Activated CD8-positive, alpha-beta memory T cell treated with anti-CD3 and anti-CD28 coated beads, Interleukin-2, amount 50 U/mL, for 1 hour (primary cell): ENCODE results near the gene YTHDF2.

Experiments used
- DNase-seq: peaks from one replicate; pipeline ENCODE4 v3.0.0-alpha.2; 2020; ENCODE audit errors: extremely low read depth

YTHDF2 gene

DNA sequence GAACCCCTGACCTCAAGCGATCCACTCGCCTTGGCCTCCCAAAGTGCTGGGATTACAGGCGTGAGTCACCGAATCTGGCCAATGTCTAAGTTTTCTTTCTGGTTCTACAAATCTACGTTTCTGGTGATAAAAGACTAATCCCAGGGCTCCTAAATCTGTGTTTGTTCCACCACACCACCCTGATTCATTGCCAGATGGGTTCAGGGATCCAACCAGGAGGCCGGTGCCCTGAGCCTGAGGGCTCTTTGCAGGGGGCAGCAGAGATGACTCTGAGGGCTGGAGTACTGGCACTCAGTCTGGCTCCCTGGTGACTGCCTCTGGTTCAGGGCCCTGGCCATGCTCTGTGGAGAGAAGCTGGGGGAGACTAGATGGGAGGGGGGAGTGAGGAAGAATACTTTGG, 64.7 kb downstream of the YTHDF2 start:
- DNase-seq: no peak

DNA sequence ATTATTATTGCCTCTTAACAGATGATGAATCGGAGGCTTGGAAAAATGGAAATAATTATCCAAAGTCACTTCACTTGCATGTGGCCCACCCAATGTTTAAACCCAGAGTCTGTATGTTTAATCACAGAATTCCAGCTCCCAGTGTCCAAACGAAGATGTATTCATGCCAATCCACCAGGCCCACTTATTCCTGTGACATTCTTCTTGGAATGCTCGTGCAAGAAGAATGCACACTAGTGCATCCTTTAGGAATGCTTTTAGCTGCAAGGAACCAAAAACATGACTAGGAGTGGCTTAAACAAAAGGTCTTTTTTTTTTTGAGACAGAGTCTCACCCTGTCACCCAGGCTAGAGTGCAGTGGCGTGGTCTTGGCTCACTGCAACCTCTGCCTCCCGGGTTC, 66.3 kb downstream of the YTHDF2 start:
- DNase-seq: no peak

DNA sequence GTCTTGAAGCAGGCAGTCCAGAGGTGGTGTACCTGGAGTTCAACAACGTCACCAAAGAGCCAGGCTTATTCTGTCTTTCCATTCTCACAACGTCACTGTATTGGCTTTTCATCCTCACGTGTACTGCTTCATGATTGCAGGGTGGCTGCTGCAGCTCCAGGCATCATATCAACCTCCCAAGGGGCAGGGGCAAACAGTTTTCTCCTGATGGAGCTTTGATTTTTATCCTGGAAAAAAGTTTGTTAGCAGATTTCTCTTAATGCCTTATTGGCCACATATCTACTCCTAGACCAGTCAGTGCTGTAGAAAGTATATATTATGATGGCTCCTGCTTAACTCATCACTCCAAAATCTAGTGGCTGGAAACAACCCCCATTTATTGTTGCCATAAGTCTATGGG, 66.9 kb downstream of the YTHDF2 start:
- DNase-seq: no peak

GRCh38 chr1:28804071-28804470, 67.3 kb downstream of the YTHDF2 start:
- no peak for DNase-seq

DNA sequence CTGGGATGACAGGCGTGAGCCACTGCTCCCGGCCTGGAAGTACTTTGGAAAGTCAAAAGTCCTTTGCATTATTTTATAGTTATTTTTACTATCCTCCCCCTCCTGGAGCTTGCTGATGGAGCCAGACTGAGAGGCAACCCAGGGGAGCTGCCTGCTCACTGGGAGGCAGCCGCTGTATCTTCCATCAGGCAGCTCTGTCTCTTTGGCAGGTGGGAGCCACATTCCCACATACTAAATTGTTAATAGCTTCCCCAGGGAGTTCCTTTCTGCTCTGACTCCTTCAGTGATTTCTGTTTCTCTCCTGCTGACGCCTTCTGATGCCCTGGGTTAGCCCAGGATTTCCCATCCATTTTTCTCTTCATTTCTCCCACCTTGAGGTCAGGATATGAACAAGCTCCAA, 70.3 kb downstream of the YTHDF2 start:
- DNase-seq: no peak

DNA sequence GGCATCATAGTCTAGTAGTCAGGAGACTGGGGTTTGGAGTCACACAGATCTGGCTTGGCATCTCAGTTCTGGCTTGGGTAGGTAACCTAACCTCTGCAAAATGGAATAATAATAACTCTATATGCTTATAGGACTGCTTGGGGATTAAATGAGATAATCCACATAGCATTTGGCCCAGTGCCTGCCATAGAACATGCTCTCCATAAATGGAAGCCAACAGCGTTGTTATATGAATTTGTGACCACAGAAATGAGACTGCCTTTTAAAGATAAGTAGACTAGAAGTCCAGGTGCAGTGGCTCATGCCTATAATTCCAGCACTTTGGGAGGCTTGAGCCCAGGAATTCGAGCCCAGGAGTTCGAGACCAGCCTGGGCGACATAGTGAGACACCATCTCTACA, 71.2 kb downstream of the YTHDF2 start:
- DNase-seq: no peak

DNA sequence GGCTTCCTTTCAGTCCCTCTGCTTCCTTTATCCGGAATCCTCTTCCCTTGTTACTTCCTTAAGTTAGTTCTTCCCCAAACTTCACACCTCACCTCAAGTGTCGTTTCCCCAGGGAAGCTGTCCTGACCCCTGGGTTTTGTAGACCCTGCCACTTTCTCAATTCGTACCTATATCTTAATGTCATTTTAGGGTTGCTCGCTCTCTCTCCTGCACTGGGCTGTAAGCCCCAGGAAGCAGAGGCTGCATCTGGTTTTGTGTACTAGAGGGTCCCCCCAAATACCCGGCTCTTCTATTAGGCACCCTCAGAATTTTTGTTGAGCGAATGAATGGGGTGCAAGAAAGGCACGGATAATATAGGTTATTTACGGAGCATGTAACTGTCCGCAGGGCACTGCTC, 74.6 kb downstream of the YTHDF2 start:
- DNase-seq: no peak

- no peak for DNase-seq
Observed at GRCh38 chr1:28811766-28812668, 75.3 kb downstream of the YTHDF2 start, which contains the start of gene OPRD1. TSS of gene OPRD1 (plus strand) at chr1:28812170. CDS start at chr1:28812384, 214 bp downstream.

DNA sequence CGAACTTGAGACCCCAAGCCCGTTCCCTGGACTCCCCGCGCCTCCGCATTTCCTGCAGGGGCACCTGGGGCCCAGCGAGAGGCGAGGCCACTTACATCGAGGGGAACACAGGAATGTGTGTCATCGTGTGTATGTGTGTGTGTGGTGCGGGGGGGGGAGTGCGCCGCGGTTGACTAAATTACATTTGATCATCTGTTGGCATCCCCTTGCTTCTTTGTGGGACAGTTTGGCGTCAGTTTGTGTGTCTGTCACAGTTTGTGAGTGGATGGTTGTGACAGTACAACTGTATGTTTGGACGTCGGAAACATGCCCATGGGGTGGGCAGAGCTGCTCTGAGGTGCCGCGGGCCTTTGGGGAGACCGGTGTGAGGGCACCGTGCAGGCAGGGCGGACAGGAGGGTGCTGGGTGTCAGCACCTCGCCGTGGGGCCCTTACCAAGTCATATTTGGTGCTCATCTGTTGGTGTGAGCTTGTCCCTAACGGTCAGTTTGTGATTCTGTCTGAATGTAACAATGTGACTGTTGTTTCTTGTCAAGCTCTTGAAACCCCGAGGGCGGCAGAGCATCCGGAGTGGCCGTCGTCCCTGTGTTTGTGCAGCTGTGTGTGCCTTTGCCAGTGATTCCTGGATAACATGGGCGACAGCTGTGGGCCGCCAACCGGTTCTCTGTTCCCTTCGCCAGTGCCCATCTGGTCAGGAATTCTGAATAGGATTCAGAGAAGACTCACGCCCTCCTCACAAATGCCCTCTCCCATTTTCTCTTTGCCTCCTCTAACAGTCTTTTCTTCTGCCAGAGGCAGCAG, 76.1 kb downstream of the YTHDF2 start:
- DNase-seq: no peak

- DNase-seq: no peak
Observed at GRCh38 chr1:28813931-28814465, 77.3 kb downstream of the YTHDF2 start.

DNA sequence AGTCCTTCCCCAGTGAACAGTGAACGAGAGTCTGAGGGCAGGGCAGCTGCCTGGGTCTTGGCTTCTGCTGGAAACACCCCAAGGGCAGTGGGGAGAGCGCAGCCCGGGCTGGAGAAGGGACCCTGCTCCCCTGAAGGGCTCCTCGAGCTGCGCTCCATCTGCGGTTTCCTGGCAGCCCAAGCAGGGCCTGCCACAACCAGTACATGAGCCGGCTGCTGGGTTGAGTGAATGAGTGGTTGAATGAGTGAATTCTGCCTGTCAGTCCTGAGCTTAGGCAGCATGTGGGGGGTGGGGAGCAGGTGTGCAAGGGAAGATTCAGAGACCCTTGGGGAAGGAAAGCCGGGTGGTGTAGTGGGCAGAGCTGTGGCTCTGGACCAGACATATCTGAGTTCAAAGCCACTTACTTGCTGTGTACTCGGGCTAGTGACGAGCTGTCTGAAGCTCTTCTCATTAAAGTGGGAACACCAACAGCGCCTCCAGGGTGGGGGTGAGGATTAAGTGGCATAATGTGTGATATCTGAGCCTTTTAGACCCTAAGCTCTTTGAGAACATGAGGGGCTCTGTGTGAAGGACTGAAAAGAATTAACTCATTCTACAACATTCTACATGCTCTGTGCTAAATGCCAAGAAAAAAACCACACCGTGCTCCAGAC, 78.9 kb downstream of the YTHDF2 start:
- no peak for DNase-seq

DNA sequence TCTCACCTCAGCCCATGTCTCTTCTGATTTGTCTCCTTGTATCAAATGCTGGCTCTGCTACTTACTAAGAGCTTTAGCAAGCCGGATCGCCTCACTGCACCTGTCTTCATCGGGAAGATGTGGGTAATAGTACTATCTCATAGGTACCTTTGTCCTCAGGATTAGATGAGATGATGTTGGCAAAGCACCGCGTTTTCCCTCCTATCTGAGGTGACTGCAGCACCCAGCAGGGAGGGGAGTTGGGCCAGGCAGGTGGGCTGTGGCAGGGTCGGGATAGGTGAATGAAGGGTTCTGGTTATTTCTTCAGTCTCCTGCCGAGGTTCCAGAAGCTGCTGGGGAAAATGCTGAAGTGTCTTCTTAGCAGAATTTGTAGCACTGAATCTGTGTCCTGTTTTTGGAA, 80.4 kb downstream of the YTHDF2 start:
- no peak for DNase-seq

DNA sequence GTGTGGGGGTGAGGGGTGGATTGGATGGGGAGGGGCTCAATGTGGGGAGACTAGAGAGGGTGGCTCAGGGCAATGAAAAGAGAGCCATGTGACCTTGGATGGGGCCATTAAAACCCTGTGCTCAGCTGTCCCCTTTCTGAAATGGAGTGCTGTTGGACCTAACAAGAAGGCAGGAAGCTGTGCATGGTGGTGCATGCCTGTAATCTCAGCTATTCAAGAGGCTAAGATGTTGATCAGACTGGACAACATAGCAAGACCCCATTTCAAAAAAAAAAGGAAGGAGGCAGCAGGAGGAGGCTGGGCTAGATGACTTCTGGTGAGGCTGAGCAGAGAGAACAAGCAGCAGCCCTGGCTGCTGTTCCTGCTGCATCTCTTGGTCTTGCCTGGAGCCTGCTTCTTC, 82.3 kb downstream of the YTHDF2 start:
- DNase-seq: no peak
